Measurements from ENCODE around the gene HACD2. TPM values are rescaled to one million over a fixed set of nuclear protein-coding genes. Genes with fewer than 3 reads are reported as not detected.

HACD2 gene, protein sequence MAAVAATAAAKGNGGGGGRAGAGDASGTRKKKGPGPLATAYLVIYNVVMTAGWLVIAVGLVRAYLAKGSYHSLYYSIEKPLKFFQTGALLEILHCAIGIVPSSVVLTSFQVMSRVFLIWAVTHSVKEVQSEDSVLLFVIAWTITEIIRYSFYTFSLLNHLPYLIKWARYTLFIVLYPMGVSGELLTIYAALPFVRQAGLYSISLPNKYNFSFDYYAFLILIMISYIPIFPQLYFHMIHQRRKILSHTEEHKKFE
- total RNA-seq: 13.3 and 31.8 TPM in 2 replicates

DNA sequence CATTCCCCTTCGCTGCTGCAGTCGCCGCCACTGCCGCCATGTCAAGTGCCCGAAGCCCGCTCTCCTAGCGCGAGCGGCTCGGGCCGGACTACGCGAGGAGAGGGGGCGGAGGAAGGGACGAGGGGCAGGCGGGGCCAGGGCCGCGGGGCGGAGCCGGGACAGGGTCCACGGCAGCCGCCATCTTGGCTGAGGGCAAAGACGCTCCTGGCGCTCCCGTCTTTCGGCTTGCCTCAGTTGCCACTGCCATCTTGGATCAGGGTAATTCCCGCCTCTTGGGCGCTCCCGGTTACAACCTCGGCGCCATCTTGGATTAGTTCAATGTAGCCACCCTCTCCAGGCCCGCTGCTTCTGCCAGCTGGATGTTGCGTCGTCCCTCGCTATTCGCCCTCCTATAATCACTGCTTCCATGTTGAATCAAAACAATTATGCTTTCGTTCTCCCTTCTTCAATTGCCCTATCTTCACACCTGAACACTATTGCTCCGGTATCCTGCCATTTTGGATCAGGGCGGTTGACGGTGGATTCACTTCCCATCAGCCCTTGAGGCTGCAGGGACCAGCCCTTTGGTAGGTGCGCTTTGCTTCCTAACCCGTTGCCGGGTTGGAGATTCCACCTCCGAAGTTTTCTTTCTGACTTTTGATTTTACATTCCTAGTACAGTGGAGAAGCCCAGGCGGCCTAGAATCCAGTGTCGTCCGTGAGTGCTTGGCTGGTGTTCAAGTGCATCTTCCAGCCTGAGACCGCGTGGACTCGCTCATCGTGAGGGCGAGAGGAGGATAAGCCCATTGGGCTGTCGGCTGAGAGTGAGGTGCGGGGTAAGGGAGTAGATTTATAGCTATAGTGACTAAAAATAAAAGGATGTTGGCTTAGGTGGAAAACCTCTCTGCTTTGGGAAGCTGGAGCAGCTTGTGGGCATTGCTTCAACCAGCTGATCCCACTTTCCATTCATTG lies at the start of gene HACD2:
Gene HACD2, minus strand, starts transcription at position 66 of the 950 bp plus-strand sequence. Its CDS starts 26 bp downstream, at position 40.

DNA sequence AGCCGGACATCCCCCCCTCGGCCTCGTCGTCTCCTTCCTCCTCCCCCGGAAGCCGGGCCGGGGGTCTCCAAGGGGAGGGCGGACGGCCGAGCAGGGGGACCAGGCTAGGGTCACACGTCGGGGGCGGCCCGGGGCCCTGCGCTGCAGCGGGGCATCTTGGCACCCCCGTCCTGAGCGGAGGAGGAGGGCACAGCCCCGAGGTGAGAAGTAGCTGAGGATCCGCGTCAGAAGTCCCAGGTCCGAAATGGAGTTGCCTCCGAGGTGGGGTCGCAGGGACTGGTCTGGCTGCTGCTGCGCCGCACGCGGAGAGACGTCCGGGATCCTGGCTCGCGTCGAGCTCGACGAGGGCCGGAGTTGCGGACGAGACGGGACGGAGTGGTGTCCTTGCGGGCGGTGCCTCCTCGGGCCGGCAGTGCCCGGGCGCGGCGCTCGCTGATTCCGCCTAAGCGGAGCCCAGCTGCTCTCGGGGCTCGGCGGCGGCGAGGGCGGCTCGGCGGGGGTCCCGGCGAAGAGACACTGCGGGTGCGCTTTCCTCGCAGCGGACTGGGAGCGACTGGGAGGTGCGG lies 136.2 kb downstream of the HACD2 start, which contains the start of gene ADCY5:
Gene ADCY5, minus strand, starts transcription at position 555 of the 566 bp plus-strand sequence. Its CDS starts 545 bp downstream, at position 10.

Other genes starting within 250 kb of the HACD2 start
- gene ADCY5, start 136.0 kb downstream of the HACD2 start, total RNA-seq: 0.44 TPM in 1 of 2 replicates, not detected in the other